ENCODE data around the gene FGF16.

GRCh38 chrX:77502951-77503525 is 55.8 kb downstream of the FGF16 start:
- TF ChIP-seq EP300 (IDR thresholded peaks at IDR 0.05): no peak
- no peak for TF ChIP-seq CTCF (IDR thresholded peaks at IDR 0.05)
- no peak for TF ChIP-seq POLR2A (IDR thresholded peaks at IDR 0.05; ENCODE audit: low read depth)

Measured in esophagus muscularis mucosa (tissue), 4 donors.